Measurements from ENCODE around the gene SLC16A14. TPM values are rescaled to one million over a fixed set of nuclear protein-coding genes. Genes with fewer than 3 reads are reported as not detected.

Gene SLC16A14
- total RNA-seq, 1 experiment from 2014 or later = 0.56 TPM

GRCh38 chr2:229997565-229997964 lies 71.2 kb downstream of the SLC16A14 start:
- H3K9me3 Mint-ChIP-seq (ENCODE audit: unreplicated experiment) = no peaks in the 10 kb centered on the region
- BruUV-seq (replicated peaks) = no TSS peak
- no peak for TF ChIP-seq CTCF (IDR thresholded peaks at IDR 0.05; ENCODE audit: unreplicated experiment)
- no peak for DNase-seq (ENCODE audit: unreplicated experiment)
- POLR2A ChIA-PET = interaction anchor here (0.7 kb wide), 1 partner anchor 92 kb away, joined by 3 read pairs; no protein-coding TSS in a partner anchor
- H3K4me3 Mint-ChIP-seq (ENCODE audit: unreplicated experiment) = no peak overlapping the region
- no peaks in the 10 kb centered on the region for H3K4me1 Mint-ChIP-seq (ENCODE audit: insufficient read depth, unreplicated experiment)
- no peak overlapping the region for H3K27ac Mint-ChIP-seq (ENCODE audit: low read depth, unreplicated experiment)
- no peaks in the 10 kb centered on the region for H3K27me3 Mint-ChIP-seq (ENCODE audit: insufficient read depth, unreplicated experiment)
- intact Hi-C loops (cut with micrococcal nuclease) = no loop called here
- H3K36me3 Mint-ChIP-seq (ENCODE audit: insufficient read depth, unreplicated experiment) = no peaks in the 10 kb centered on the region
- CTCF ChIA-PET = interaction anchor here (1.3 kb wide), 1 partner anchor 9 kb away, joined by 5 read pairs; no protein-coding TSS in a partner anchor

- intact Hi-C loops (cut with micrococcal nuclease) = no loop called here
- no TSS peak for BruUV-seq (replicated peaks)
- Mint-ChIP-seq H3K4me1 (ENCODE audit: insufficient read depth, unreplicated experiment) (no peaks in the 10 kb centered on the region), H3K27ac (ENCODE audit: low read depth, unreplicated experiment) (no peak overlapping the region), H3K36me3 (ENCODE audit: insufficient read depth, unreplicated experiment) (no peaks in the 10 kb centered on the region), H3K9me3 (ENCODE audit: unreplicated experiment) (no peaks in the 10 kb centered on the region), H3K27me3 (ENCODE audit: insufficient read depth, unreplicated experiment) (no peaks in the 10 kb centered on the region), H3K4me3 (ENCODE audit: unreplicated experiment) (no peak overlapping the region)
- DNase-seq (ENCODE audit: unreplicated experiment) = no peak
- ChIA-PET POLR2A (interaction anchor here (0.8 kb wide), 1 partner anchor 771 kb away, joined by 3 read pairs; no protein-coding TSS in a partner anchor), CTCF (interaction anchor here (0.6 to 0.7 kb wide), 2 partner anchors 824 to 1329 kb away, joined by 3 to 10 read pairs; no protein-coding TSS in a partner anchor)
- no peak for TF ChIP-seq CTCF (IDR thresholded peaks at IDR 0.05; ENCODE audit: unreplicated experiment)
These were observed 72.4 kb downstream of the SLC16A14 start for GRCh38 chr2:229996320-229996719.

- intact Hi-C loops (cut with micrococcal nuclease) = no loop called here
- POLR2A ChIA-PET = no interaction called here
- BruUV-seq (replicated peaks) = no TSS peak
- DNase-seq (ENCODE audit: unreplicated experiment) = no peak
- no peak overlapping the region for H3K4me3 Mint-ChIP-seq (ENCODE audit: unreplicated experiment)
- no peak for TF ChIP-seq CTCF (IDR thresholded peaks at IDR 0.05; ENCODE audit: unreplicated experiment)
- H3K27ac Mint-ChIP-seq (ENCODE audit: low read depth, unreplicated experiment) = no peak overlapping the region
- H3K4me1 Mint-ChIP-seq (ENCODE audit: insufficient read depth, unreplicated experiment) = no peaks in the 10 kb centered on the region
- CTCF ChIA-PET = no interaction called here
- no peaks in the 10 kb centered on the region for H3K27me3 Mint-ChIP-seq (ENCODE audit: insufficient read depth, unreplicated experiment)
- H3K9me3 Mint-ChIP-seq (ENCODE audit: unreplicated experiment) = no peaks in the 10 kb centered on the region
- H3K36me3 Mint-ChIP-seq (ENCODE audit: insufficient read depth, unreplicated experiment) = peaks cover 6% of the 10 kb centered on the region
These were observed 75.5 kb downstream of the SLC16A14 start for GRCh38 chr2:229993236-229993635.

Other genes starting within 250 kb of the SLC16A14 start
- 221 and 265 TPM in 2 replicates for gene TRIP12, start 146.9 kb downstream of the SLC16A14 start, total RNA-seq (2022)
- gene FBXO36, start 146.4 kb downstream of the SLC16A14 start, total RNA-seq (2022) = 2.2 and 3.6 TPM in 2 replicates
- gene SP110, start 151.1 kb upstream of the SLC16A14 start, total RNA-seq (2022) = 11.9 and 17.1 TPM in 2 replicates
- 0.61 TPM in 1 of 2 replicates, not detected in the other for gene SP140, start 156.8 kb upstream of the SLC16A14 start, total RNA-seq (2022)